Lung (tissue), 12 donors: ENCODE measurements around the gene SEC31B. TPM values are rescaled to one million over a fixed set of nuclear protein-coding genes. Genes with fewer than 3 reads are reported as not detected.

ENCODE experiments used
- ATAC-seq: fragments of 200-7000 bp; cut with Tn5 transposase; one replicate; pipeline ENCODE4 v1.9.1; 2020; ENCODE audit warnings: moderate number of reproducible peaks; ENCODE audit not compliant: insufficient read depth, low FRiP score
- DNase-seq, 3 donors: peaks; one replicate each; pipeline ENCODE4 v3.0.0-alpha.2; 2013 to 2017
- H3K27ac ChIP-seq, 2 donors: one replicate each; pipeline ENCODE4 v1.5.1; 2013; ENCODE audit warnings: mild to moderate bottlenecking in 2 of 2, moderate library complexity in 2 of 2, control low read depth in 1 of 2, inconsistent platforms in 1 of 2, low read depth in 1 of 2, low read length in 1 of 2
- H3K27me3 ChIP-seq, 3 donors: one replicate each; pipeline ENCODE4 v1.5.1; 2013; ENCODE audit warnings: low read length in 2 of 3; ENCODE audit not compliant: control insufficient read depth in 3 of 3, insufficient read depth in 3 of 3
- H3K36me3 ChIP-seq, 4 donors: one replicate each; pipeline ENCODE4 v1.5.1; 2013; ENCODE audit warnings: low read length in 4 of 4, mild to moderate bottlenecking in 1 of 4, moderate library complexity in 1 of 4; ENCODE audit not compliant: control insufficient read depth in 4 of 4, insufficient read depth in 4 of 4
- H3K4me1 ChIP-seq, 5 donors: one replicate each; pipeline ENCODE4 v1.5.1; 2013; ENCODE audit warnings: low read length in 5 of 5, mild to moderate bottlenecking in 2 of 5, moderate library complexity in 1 of 5; ENCODE audit not compliant: control insufficient read depth in 5 of 5, insufficient read depth in 5 of 5
- H3K4me3 ChIP-seq: one replicate; pipeline ENCODE4 v1.5.1; 2013; ENCODE audit warnings: mild to moderate bottlenecking, control low read depth, moderate library complexity
- H3K9ac ChIP-seq, 2 donors: one replicate each; pipeline ENCODE4 v1.5.1; 2013; ENCODE audit warnings: low read length in 2 of 2, control low read depth in 1 of 2; ENCODE audit not compliant: insufficient read depth in 1 of 2
- H3K9me3 ChIP-seq, 4 donors: one replicate each; pipeline ENCODE4 v1.5.1; 2013; ENCODE audit warnings: low read length in 3 of 4, mild to moderate bottlenecking in 1 of 4, moderate library complexity in 1 of 4; ENCODE audit not compliant: control insufficient read depth in 4 of 4, insufficient read depth in 3 of 4
- WGBS, 2 donors: extraction: QIAGEN DNeasy Blood & Tissue Kit; methylation state at CpG; one replicate each; pipeline ENCODE4 v1.1.7; 2013; 5-methylcytosine and 5-hydroxymethylcytosine counted together
- polyA plus RNA-seq, 2 donors: library from polyadenylated mRNA; stranded (reverse); fragments of 200-250 nt; gene quantifications; one replicate each; pipeline ENCODE4 v1.2.1, GENCODE V29; 2013
- total RNA-seq, 2 donors: library from RNA; depleted of rRNA in 1 of 2; stranded (reverse); fragments of >200 nt in 1 of 2; gene quantifications; one replicate each; pipeline ENCODE4 v1.2.1, GENCODE V29; 2014 to 2021
- TF ChIP-seq, protein P1 (sequence below): IDR thresholded peaks from 2 replicates; pipeline ENCODE4 v1.5.1; 2012; ENCODE audit warnings: mild to moderate bottlenecking; ENCODE audit errors: control extremely low read depth, extremely low read depth
- donor health status: control.
- donor health status: control.
- donor health status: Bipolar disorder and iron deficiency.
- donor health status: healthy.
- donor health status: DM: yes; HTN: yes; CAD: no.

SEC31B gene
- total and polyA plus RNA-seq, 4 donors = 4.8 to 10.5 (median 9.4) TPM

DNA sequence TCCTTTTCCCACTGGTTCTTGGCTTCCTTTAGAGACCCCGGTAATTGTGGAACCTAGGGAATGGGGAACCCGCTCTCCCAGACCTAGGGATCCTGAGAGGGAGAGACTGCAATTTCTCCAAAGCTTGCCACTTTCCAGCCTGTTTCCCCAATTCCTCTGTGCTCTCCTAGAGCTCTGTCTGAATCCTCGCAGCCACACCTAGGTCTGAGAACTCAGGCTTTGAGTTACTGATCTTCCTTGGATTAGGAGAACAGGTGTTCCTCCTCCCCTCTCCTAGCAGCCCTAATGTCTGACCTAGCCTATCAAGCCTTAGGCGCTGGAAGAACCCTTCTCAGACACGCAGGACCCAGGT, 36.9 kb downstream of the SEC31B start:
- H3K4me1 ChIP-seq = peaks cover 0 to 14% (median 7%) of the 10 kb centered on the region in 5 donors
- TF ChIP-seq, protein P1, sequence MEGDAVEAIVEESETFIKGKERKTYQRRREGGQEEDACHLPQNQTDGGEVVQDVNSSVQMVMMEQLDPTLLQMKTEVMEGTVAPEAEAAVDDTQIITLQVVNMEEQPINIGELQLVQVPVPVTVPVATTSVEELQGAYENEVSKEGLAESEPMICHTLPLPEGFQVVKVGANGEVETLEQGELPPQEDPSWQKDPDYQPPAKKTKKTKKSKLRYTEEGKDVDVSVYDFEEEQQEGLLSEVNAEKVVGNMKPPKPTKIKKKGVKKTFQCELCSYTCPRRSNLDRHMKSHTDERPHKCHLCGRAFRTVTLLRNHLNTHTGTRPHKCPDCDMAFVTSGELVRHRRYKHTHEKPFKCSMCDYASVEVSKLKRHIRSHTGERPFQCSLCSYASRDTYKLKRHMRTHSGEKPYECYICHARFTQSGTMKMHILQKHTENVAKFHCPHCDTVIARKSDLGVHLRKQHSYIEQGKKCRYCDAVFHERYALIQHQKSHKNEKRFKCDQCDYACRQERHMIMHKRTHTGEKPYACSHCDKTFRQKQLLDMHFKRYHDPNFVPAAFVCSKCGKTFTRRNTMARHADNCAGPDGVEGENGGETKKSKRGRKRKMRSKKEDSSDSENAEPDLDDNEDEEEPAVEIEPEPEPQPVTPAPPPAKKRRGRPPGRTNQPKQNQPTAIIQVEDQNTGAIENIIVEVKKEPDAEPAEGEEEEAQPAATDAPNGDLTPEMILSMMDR = no peak
- no peak for DNase-seq
- H3K9me3 ChIP-seq = no peaks in the 10 kb centered on the region
- no peak overlapping the region for H3K27ac ChIP-seq
- H3K27me3 ChIP-seq = peaks cover 0 to 54% (median 30%) of the 10 kb centered on the region in 3 donors
- 36 to 38% methylated on average over 5 of the region's 5 CpGs for WGBS, 2 donors
- peaks cover 0 to 8% (median 3%) of the 10 kb centered on the region in 4 donors for H3K36me3 ChIP-seq
- ATAC-seq = no peak
- no peak overlapping the region for H3K9ac ChIP-seq
- H3K4me3 ChIP-seq = no peak overlapping the region

DNA sequence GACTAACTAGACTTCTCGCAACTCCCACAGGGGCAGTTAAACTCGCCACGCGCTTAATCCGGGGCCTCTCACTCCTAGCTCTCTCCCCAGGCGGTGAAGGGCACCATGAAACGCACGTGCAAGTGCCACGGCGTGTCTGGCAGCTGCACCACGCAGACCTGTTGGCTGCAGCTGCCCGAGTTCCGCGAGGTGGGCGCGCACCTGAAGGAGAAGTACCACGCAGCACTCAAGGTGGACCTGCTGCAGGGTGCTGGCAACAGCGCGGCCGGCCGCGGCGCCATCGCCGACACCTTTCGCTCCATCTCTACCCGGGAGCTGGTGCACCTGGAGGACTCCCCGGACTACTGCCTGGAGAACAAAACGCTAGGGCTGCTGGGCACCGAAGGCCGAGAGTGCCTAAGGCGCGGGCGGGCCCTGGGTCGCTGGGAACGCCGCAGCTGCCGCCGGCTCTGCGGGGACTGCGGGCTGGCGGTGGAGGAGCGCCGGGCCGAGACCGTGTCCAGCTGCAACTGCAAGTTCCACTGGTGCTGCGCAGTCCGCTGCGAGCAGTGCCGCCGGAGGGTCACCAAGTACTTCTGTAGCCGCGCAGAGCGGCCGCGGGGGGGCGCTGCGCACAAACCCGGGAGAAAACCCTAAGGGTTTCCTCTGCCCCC, 37.4 kb downstream of the SEC31B start:
- no peak overlapping the region for H3K27ac ChIP-seq
- peaks cover 0 to 14% (median 7%) of the 10 kb centered on the region in 5 donors for H3K4me1 ChIP-seq
- peaks cover 0 to 3% (median 1%) of the 10 kb centered on the region in 4 donors for H3K36me3 ChIP-seq
- TF ChIP-seq, protein P1 = peak; percentile 50
- DNase-seq (peak; percentile 69 to 82 (median 75)), ATAC-seq (peak; percentile 58)
- no peak overlapping the region for H3K9ac ChIP-seq
- peak overlapping the region; percentile 43 for H3K4me3 ChIP-seq
- peaks cover 0 to 54% (median 30%) of the 10 kb centered on the region in 3 donors for H3K27me3 ChIP-seq
- WGBS, 2 donors = 1% methylated on average over 58 to 59 of the region's 59 CpGs
- H3K9me3 ChIP-seq = no peaks in the 10 kb centered on the region

DNA sequence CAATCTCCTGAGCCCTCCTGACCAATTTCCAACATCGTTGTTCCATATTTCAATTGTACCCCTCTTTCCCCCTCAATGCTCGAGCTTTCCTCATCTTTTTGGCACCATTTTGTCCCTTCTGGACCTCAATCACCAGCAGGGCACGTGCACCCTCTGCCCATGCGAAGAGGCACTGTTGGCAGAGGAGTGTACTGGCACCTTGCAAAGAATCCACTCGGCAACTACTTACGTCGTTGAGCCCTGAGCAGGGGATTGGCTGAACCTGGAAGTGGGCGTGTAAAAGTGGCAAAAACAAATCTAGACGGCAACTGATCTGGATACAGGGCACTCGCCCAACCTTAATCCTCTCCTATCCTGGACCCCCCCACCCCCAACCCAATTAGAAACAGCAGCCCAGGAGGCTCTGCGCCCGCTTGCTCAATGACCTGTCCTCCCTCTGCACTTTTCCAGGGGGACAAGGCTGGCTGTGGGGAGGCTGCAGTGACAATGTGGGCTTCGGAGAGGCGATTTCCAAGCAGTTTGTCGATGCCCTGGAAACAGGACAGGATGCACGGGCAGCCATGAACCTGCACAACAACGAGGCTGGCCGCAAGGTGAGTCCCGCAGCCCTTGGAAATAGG, 38.1 kb downstream of the SEC31B start:
- Histone ChIP-seq H3K27ac (no peak overlapping the region), H3K27me3 (peaks cover 0 to 54% (median 30%) of the 10 kb centered on the region in 3 donors), H3K4me3 (no peak overlapping the region), H3K36me3 (peaks cover 0 to 1% (median 0%) of the 10 kb centered on the region in 4 donors), H3K9ac (no peak overlapping the region), H3K9me3 (no peaks in the 10 kb centered on the region), H3K4me1 (peaks cover 0 to 14% (median 7%) of the 10 kb centered on the region in 5 donors)
- WGBS, 2 donors = 2% methylated on average over 19 of the region's 19 CpGs
- TF ChIP-seq, protein P1 = no peak
- DNase-seq = peak; percentile 89 to 91 (median 90)
- ATAC-seq = peak; percentile 92
